ENCODE data around the gene FAM174B. TPM values are rescaled to one million over a fixed set of nuclear protein-coding genes. Genes with fewer than 3 reads are reported as not detected.

Gene FAM174B
- total RNA-seq, 2 donors from 2014 or later: 6.2 to 7.1 TPM

GRCh38 chr15:92600856-92601255 is 54.7 kb downstream of the FAM174B start:
- Histone ChIP-seq H3K9me3 (no peaks in the 10 kb centered on the region), H3K4me3 (no peak overlapping the region), H3K27me3 (no peaks in the 10 kb centered on the region), H3K4me1 (peaks cover 0 to 4% of the 10 kb centered on the region in 2 donors), H3K27ac (no peak overlapping the region), H3K36me3 (no peaks in the 10 kb centered on the region)
- no peak for TF ChIP-seq CTCF (IDR thresholded peaks at IDR 0.05)
- DNase-seq (ENCODE audit: low spot score): no peak

GRCh38 chr15:92599394-92599970 is 56.1 kb downstream of the FAM174B start:
- no peaks in the 10 kb centered on the region for H3K36me3 ChIP-seq
- no peak overlapping the region for H3K4me3 ChIP-seq
- H3K27ac ChIP-seq: no peak overlapping the region
- no peaks in the 10 kb centered on the region for H3K27me3 ChIP-seq
- DNase-seq (ENCODE audit: low spot score): no peak
- H3K4me1 ChIP-seq: peaks cover 0 to 4% of the 10 kb centered on the region in 2 donors
- H3K9me3 ChIP-seq: no peaks in the 10 kb centered on the region
- TF ChIP-seq CTCF (IDR thresholded peaks at IDR 0.05): no peak

GRCh38 chr15:92597548-92597947 is 58.0 kb downstream of the FAM174B start:
- H3K4me1 ChIP-seq: peaks cover 0 to 4% of the 10 kb centered on the region in 2 donors
- no peak overlapping the region for H3K4me3 ChIP-seq
- no peaks in the 10 kb centered on the region for H3K9me3 ChIP-seq
- H3K36me3 ChIP-seq: no peaks in the 10 kb centered on the region
- no peak for DNase-seq (ENCODE audit: low spot score)
- no peak for TF ChIP-seq CTCF (IDR thresholded peaks at IDR 0.05)
- no peak overlapping the region for H3K27ac ChIP-seq
- H3K27me3 ChIP-seq: no peaks in the 10 kb centered on the region

GRCh38 chr15:92596623-92597022 is 59.0 kb downstream of the FAM174B start:
- Histone ChIP-seq H3K4me1 (peaks cover 0 to 4% of the 10 kb centered on the region in 2 donors), H3K27me3 (no peaks in the 10 kb centered on the region), H3K4me3 (no peak overlapping the region), H3K36me3 (no peaks in the 10 kb centered on the region), H3K27ac (no peak overlapping the region), H3K9me3 (no peaks in the 10 kb centered on the region)
- TF ChIP-seq CTCF (IDR thresholded peaks at IDR 0.05): no peak
- DNase-seq (ENCODE audit: low spot score): no peak

- H3K9me3 ChIP-seq: no peaks in the 10 kb centered on the region
- no peaks in the 10 kb centered on the region for H3K36me3 ChIP-seq
- no peaks in the 10 kb centered on the region for H3K27me3 ChIP-seq
- peaks cover 0 to 4% of the 10 kb centered on the region in 2 donors for H3K4me1 ChIP-seq
- no peak overlapping the region for H3K27ac ChIP-seq
- DNase-seq (ENCODE audit: low spot score): no peak
- no peak overlapping the region for H3K4me3 ChIP-seq
- peak in 1 of 2 donors; percentile 34 for TF ChIP-seq CTCF (IDR thresholded peaks at IDR 0.05)
Observed at GRCh38 chr15:92595506-92596381, 59.8 kb downstream of the FAM174B start.
